Karpas-422 (cell line): Measurements from ENCODE around the gene NECAB2. TPM values are rescaled to one million over a fixed set of nuclear protein-coding genes. Genes with fewer than 3 reads are reported as not detected.
"Not testable (repeated sequence)": the region's sequence is repeated elsewhere in the genome, so short reads cannot be mapped to it uniquely, and the experiment has no call there.

Source experiments
- DNase-seq: peaks from one replicate; pipeline ENCODE4 v3.0.0-alpha.2; 2015
- H2AFZ ChIP-seq: fragments of 200-600 bp; sonication (generic); 2 replicates; pipeline ENCODE4 v1.6.1; 2014; ENCODE audit warnings: antibody characterized with exemption, low read length, mixed read lengths
- H3K27ac ChIP-seq: fragments of 200-600 bp; sonication (generic); 2 replicates; pipeline ENCODE4 v1.5.1; 2014; ENCODE audit warnings: mild to moderate bottlenecking, low read length, moderate library complexity
- H3K27me3 ChIP-seq: fragments of 200-600 bp; sonication (generic); 2 replicates; pipeline ENCODE4 v1.6.1; 2014; ENCODE audit warnings: low read length, mixed read lengths
- H3K36me3 ChIP-seq: fragments of 200-600 bp; sonication (generic); 2 replicates; pipeline ENCODE4 v1.6.1; 2014; ENCODE audit warnings: low read length, mixed read lengths; ENCODE audit not compliant: insufficient read depth
- H3K4me1 ChIP-seq: fragments of 200-600 bp; sonication (generic); 2 replicates; pipeline ENCODE4 v1.6.1; 2014; ENCODE audit warnings: mild to moderate bottlenecking, low read length, mixed read lengths
- H3K4me2 ChIP-seq: fragments of 200-600 bp; sonication (generic); 2 replicates; pipeline ENCODE4 v1.6.1; 2014; ENCODE audit warnings: low read length, low read depth, mild to moderate bottlenecking; ENCODE audit not compliant: poor library complexity, severe bottlenecking
- H3K4me3 ChIP-seq: fragments of 200-600 bp; sonication (generic); 2 replicates; pipeline ENCODE4 v1.5.1; 2014; ENCODE audit warnings: mild to moderate bottlenecking, antibody characterized with exemption, low read length, mixed read lengths
- H3K79me2 ChIP-seq: fragments of 200-600 bp; sonication (generic); 2 replicates; pipeline ENCODE4 v1.6.1; 2014; ENCODE audit warnings: mild to moderate bottlenecking, low read length, mixed read lengths
- H3K9ac ChIP-seq: fragments of 200-600 bp; sonication (generic); 2 replicates; pipeline ENCODE4 v1.6.0; 2014; ENCODE audit warnings: low read length
- H3K9me2 ChIP-seq: fragments of 200-600 bp; sonication (generic), shearing (Covaris generic); replicated peaks from 2 replicates; pipeline ENCODE4 v1.6.0; 2014; ENCODE audit warnings: mild to moderate bottlenecking, low read length, moderate library complexity; ENCODE audit not compliant: insufficient read depth
- H3K9me3 ChIP-seq: fragments of 300-700, 200-600 bp; sonication (generic); 2 replicates; pipeline ENCODE4 v1.6.1; 2014; ENCODE audit warnings: low read length, mixed read lengths
- H4K20me1 ChIP-seq: fragments of 200-600 bp; sonication (generic); 2 replicates; pipeline ENCODE4 v1.6.1; 2014; ENCODE audit warnings: mild to moderate bottlenecking, antibody characterized with exemption, low read length, low read depth; ENCODE audit not compliant: insufficient read depth
- total RNA-seq: library from RNA; depleted of rRNA; stranded (reverse); fragments of >200 nt; shearing (Covaris generic); gene quantifications from 2 replicates; pipeline ENCODE4 v1.2.3, GENCODE V29; 2014; ENCODE audit warnings: low replicate concordance

The NECAB2 gene
- total RNA-seq, 1 experiment from 2014 or later: not detected

DNA sequence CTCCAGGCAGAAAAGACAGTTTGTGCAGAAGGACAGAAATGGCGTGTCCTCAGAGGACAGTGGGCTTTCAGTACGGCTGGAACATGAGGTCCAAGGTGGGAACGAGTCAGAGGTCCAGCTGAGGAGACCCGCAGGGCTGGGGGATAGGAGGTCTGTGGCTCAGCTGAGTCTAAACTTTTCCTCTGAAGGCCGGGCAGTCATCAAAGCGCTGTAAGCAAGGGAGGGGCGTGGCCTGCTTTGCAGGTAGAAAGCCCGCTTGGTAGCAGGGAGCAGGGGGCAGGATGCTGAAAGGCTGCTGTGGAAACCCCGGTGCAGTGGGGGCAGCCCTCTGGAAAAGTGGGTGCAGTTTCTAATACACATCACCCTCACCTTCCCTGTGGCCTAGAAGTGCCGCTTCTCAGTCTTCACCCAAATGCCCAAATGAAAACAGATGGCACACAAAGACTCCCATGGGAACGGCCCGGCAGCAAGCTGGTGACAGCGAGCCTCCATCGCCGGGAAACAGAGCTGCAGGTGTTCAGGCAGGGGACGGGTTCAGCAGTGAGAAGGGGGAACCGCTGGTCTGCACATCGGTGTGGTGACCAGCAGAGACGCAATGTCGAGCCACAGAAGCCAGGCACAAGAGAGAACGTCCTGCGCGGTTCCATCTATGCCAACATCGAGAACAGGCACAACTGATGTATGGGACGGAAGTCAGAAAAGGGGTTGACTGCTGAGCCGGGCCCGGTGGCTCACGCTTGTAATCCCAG lies 27.2 kb upstream of the NECAB2 start:
- H3K79me2 ChIP-seq: no peaks in the 10 kb centered on the region
- no peak overlapping the region for H2AFZ ChIP-seq
- H4K20me1 ChIP-seq: 0 out of 2 replicates have a peak, but pooled peaks cover 3% of the 10 kb centered on the region
- H3K27me3 ChIP-seq: no peaks in the 10 kb centered on the region
- no peak overlapping the region for H3K4me2 ChIP-seq
- no peak overlapping the region for H3K4me3 ChIP-seq
- no peak overlapping the region for H3K9ac ChIP-seq
- no peak for DNase-seq
- H3K9me3 ChIP-seq: no peaks in the 10 kb centered on the region
- H3K4me1 ChIP-seq: no peaks in the 10 kb centered on the region
- no peaks in the 10 kb centered on the region for H3K9me2 ChIP-seq
- H3K36me3 ChIP-seq: no peaks in the 10 kb centered on the region
- H3K27ac ChIP-seq: no peak overlapping the region

DNA sequence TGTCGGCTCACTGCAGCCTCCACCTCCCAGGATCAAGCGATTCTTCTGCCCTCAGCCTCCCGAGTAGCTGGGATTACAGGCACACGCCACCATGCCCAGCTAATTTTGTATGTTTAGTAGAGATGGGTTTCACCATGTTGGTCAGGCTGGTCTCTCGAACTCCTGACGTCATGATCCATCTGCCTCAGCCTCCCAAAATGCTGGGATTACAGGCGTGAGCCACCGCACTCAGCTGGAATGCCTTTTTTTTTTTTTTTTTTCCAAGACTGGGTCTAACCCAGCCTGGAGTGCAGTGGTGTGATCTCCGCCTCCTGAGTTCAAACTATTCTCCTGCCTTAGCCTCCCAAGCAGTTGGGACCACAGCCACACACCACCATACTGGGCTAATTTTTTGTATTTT lies 26.5 kb upstream of the NECAB2 start:
- not testable (repeated sequence) for H3K9ac ChIP-seq, H3K27ac ChIP-seq, H3K4me1 ChIP-seq, H3K27me3 ChIP-seq, H3K4me3 ChIP-seq, H3K9me2 ChIP-seq, H2AFZ ChIP-seq, H3K9me3 ChIP-seq, H3K79me2 ChIP-seq, DNase-seq, H3K4me2 ChIP-seq, H3K36me3 ChIP-seq, H4K20me1 ChIP-seq

GRCh38 chr16:83942074-83942473 lies 26.0 kb upstream of the NECAB2 start:
- H2AFZ ChIP-seq: no peak overlapping the region
- H4K20me1 ChIP-seq: 0 out of 2 replicates have a peak, but pooled peaks cover 3% of the 10 kb centered on the region
- H3K4me3 ChIP-seq: no peak overlapping the region
- no peaks in the 10 kb centered on the region for H3K27me3 ChIP-seq
- H3K9ac ChIP-seq: no peak overlapping the region
- no peaks in the 10 kb centered on the region for H3K9me3 ChIP-seq
- H3K79me2 ChIP-seq: no peaks in the 10 kb centered on the region
- DNase-seq: no peak
- H3K27ac ChIP-seq: no peak overlapping the region
- no peaks in the 10 kb centered on the region for H3K9me2 ChIP-seq
- H3K4me2 ChIP-seq: no peak overlapping the region
- H3K36me3 ChIP-seq: no peaks in the 10 kb centered on the region
- H3K4me1 ChIP-seq: no peaks in the 10 kb centered on the region

GRCh38 chr16:83942815-83943515 lies 25.1 kb upstream of the NECAB2 start:
- Histone ChIP-seq H3K9me3 (no peaks in the 10 kb centered on the region), H4K20me1 (0 out of 2 replicates have a peak, but pooled peaks cover 3% of the 10 kb centered on the region), H3K4me3 (no peak overlapping the region), H3K4me1 (no peaks in the 10 kb centered on the region), H3K27ac (no peak overlapping the region), H3K27me3 (no peaks in the 10 kb centered on the region), H3K4me2 (no peak overlapping the region), H3K9me2 (no peaks in the 10 kb centered on the region), H2AFZ (no peak overlapping the region), H3K79me2 (no peaks in the 10 kb centered on the region), H3K9ac (no peak overlapping the region), H3K36me3 (no peaks in the 10 kb centered on the region)
- DNase-seq: no peak

GRCh38 chr16:83943516-83944050 lies 24.5 kb upstream of the NECAB2 start:
- Histone ChIP-seq H3K27me3 (no peaks in the 10 kb centered on the region), H3K79me2 (no peaks in the 10 kb centered on the region), H2AFZ (no peak overlapping the region), H3K4me3 (no peak overlapping the region), H3K9ac (no peak overlapping the region), H3K4me2 (no peak overlapping the region), H3K27ac (no peak overlapping the region), H3K4me1 (no peaks in the 10 kb centered on the region), H3K9me2 (no peaks in the 10 kb centered on the region), H3K9me3 (no peaks in the 10 kb centered on the region), H4K20me1 (0 out of 2 replicates have a peak, but pooled peaks cover 3% of the 10 kb centered on the region), H3K36me3 (no peaks in the 10 kb centered on the region)
- DNase-seq: no peak

DNA sequence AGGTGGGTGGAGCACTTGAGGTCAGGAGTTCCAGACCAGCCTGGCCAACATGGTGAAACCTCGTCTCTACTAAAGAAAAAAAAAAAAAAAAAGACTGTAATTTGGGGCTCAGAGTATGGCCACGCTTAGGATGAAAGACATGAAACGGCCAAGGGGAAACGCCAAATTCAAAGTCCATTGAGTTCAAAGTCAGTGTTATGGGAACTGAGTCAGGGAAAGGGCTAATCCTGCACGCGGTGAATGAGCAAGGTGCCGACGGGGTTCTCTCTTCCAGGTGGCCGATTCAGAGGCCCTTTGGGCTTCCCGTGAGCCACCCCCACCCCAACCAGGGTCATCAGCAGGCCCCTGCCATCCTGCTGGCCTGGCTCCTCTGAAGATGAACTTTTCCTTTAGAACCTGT lies 22.5 kb upstream of the NECAB2 start:
- no peaks in the 10 kb centered on the region for H3K36me3 ChIP-seq
- H3K4me2 ChIP-seq: no peak overlapping the region
- 0 out of 2 replicates have a peak, but pooled peaks cover 3% of the 10 kb centered on the region for H4K20me1 ChIP-seq
- no peak overlapping the region for H3K27ac ChIP-seq
- H2AFZ ChIP-seq: no peak overlapping the region
- no peaks in the 10 kb centered on the region for H3K79me2 ChIP-seq
- H3K9me3 ChIP-seq: no peaks in the 10 kb centered on the region
- H3K9me2 ChIP-seq: no peaks in the 10 kb centered on the region
- DNase-seq: no peak
- H3K4me1 ChIP-seq: no peaks in the 10 kb centered on the region
- H3K27me3 ChIP-seq: no peaks in the 10 kb centered on the region
- no peak overlapping the region for H3K4me3 ChIP-seq
- H3K9ac ChIP-seq: no peak overlapping the region

- Histone ChIP-seq H3K27ac (no peak overlapping the region), H3K4me3 (no peak overlapping the region), H3K9me2 (no peaks in the 10 kb centered on the region), H3K9me3 (no peaks in the 10 kb centered on the region), H3K4me1 (no peaks in the 10 kb centered on the region), H3K36me3 (no peaks in the 10 kb centered on the region), H3K9ac (no peak overlapping the region), H3K27me3 (no peaks in the 10 kb centered on the region), H3K79me2 (no peaks in the 10 kb centered on the region), H3K4me2 (no peak overlapping the region), H2AFZ (no peak overlapping the region), H4K20me1 (0 out of 2 replicates have a peak, but pooled peaks cover 3% of the 10 kb centered on the region)
- DNase-seq: no peak
Measured at GRCh38 chr16:83946154-83946780, 21.8 kb upstream of the NECAB2 start.
